Measurements from ENCODE around the gene DMTF1.
"Not testable (repeated sequence)": the region's sequence is repeated elsewhere in the genome, so short reads cannot be mapped to it uniquely, and the experiment has no call there.

DMTF1 gene

GRCh38 chr7:87202208-87202607 lies 50.0 kb downstream of the DMTF1 start:
- no peak for DNase-seq

- DNase-seq = no peak
Measured at GRCh38 chr7:87202705-87203104, 50.5 kb downstream of the DMTF1 start.

- DNase-seq = not testable (repeated sequence)
Measured at GRCh38 chr7:87203929-87204328, 51.7 kb downstream of the DMTF1 start.

GRCh38 chr7:87204933-87205332 lies 52.7 kb downstream of the DMTF1 start:
- DNase-seq = no peak

- not testable (repeated sequence) for DNase-seq
Measured at GRCh38 chr7:87205701-87206100, 53.4 kb downstream of the DMTF1 start.

GRCh38 chr7:87206361-87206760 lies 54.1 kb downstream of the DMTF1 start:
- no peak for DNase-seq

GRCh38 chr7:87209295-87209924 lies 57.2 kb downstream of the DMTF1 start:
- DNase-seq = no peak

- no peak for DNase-seq
Measured at GRCh38 chr7:87210506-87210905, 58.3 kb downstream of the DMTF1 start.

GRCh38 chr7:87212498-87212897 lies 60.2 kb downstream of the DMTF1 start:
- DNase-seq = no peak

- no peak for DNase-seq
Measured at GRCh38 chr7:87213252-87213651, 61.0 kb downstream of the DMTF1 start.

GRCh38 chr7:87213811-87214210 lies 61.6 kb downstream of the DMTF1 start:
- DNase-seq = no peak

- DNase-seq = no peak
Measured at GRCh38 chr7:87215046-87215445, 62.8 kb downstream of the DMTF1 start.

- DNase-seq = peak; percentile 65
Measured at GRCh38 chr7:87216701-87217508, 64.7 kb downstream of the DMTF1 start.

GRCh38 chr7:87217983-87218653 lies 65.9 kb downstream of the DMTF1 start:
- peak; percentile 19 for DNase-seq

GRCh38 chr7:87218796-87219544 lies 66.7 kb downstream of the DMTF1 start:
- DNase-seq = peak; percentile 55

GRCh38 chr7:87219545-87220025 lies 67.3 kb downstream of the DMTF1 start, which contains the start of gene TMEM243:
Gene TMEM243 (minus strand): TSS chr7:87219732. CDS start chr7:87219503, 229 bp downstream.
- peak; percentile 82 for DNase-seq

- DNase-seq = peak; percentile 83
Measured at GRCh38 chr7:87220026-87220733, 67.9 kb downstream of the DMTF1 start.

- DNase-seq = no peak
Measured at GRCh38 chr7:87220734-87221215, 68.5 kb downstream of the DMTF1 start.

- no peak for DNase-seq
Measured at GRCh38 chr7:87223666-87224065, 71.4 kb downstream of the DMTF1 start.

- DNase-seq = no peak
Measured at GRCh38 chr7:87225696-87226095, 73.4 kb downstream of the DMTF1 start.

- DNase-seq = no peak
Measured at GRCh38 chr7:87226495-87226894, 74.2 kb downstream of the DMTF1 start.

GRCh38 chr7:87231258-87231657 lies 79.0 kb downstream of the DMTF1 start:
- no peak for DNase-seq

Measured in CD4-positive, alpha-beta T cell treated with Interleukin-10 for 1 hour (primary cell).